MCF 10A (cell line): ENCODE data around the gene RP2. TPM values are rescaled to one million over a fixed set of nuclear protein-coding genes. Genes with fewer than 3 reads are reported as not detected.
A peak's percentile ranks its signal among the peaks of the same experiment; 100 is the strongest.

ENCODE experiments used
- BruUV-seq: library from RNA; stranded (reverse); fragments of 400-500 nt; replicated peaks from 2 replicates; lab custom pipeline; 2021; lab: Mats Ljungman, UMichigan
- CTCF ChIA-PET: fragments of 300-600 bp; sonication (Branson Sonifier 250); formaldehyde crosslinking; extraction: SDS; loops from one replicate; lab custom pipeline; 2021; ENCODE audit warnings: antibody characterized with exemption, inconsistent platforms; lab: Yijun Ruan, JAX
- POLR2A ChIA-PET: fragments of 300-600, 350-650 bp; sonication (Branson Sonifier 250); formaldehyde crosslinking; extraction: SDS; loops from one replicate; lab custom pipeline; 2020; ENCODE audit warnings: antibody characterized with exemption, inconsistent platforms; lab: Yijun Ruan, JAX
- DNase-seq: peaks from one replicate; pipeline ENCODE4 v3.0.0-alpha.2; 2018; ENCODE audit not compliant: unreplicated experiment
- H3K27ac Mint-ChIP-seq: one replicate; pipeline ENCODE4 v1.8.0; 2022; ENCODE audit warnings: mild to moderate bottlenecking, low read depth, mixed read lengths; ENCODE audit not compliant: unreplicated experiment
- H3K27me3 Mint-ChIP-seq: one replicate; pipeline ENCODE4 v1.8.0; 2022; ENCODE audit warnings: mixed read lengths; ENCODE audit not compliant: insufficient read depth, unreplicated experiment
- H3K36me3 Mint-ChIP-seq: one replicate; pipeline ENCODE4 v1.8.0; 2022; ENCODE audit warnings: mild to moderate bottlenecking, moderate library complexity, mixed read lengths; ENCODE audit not compliant: insufficient read depth, unreplicated experiment
- H3K4me1 Mint-ChIP-seq: one replicate; pipeline ENCODE4 v1.8.0; 2022; ENCODE audit warnings: mixed read lengths; ENCODE audit not compliant: insufficient read depth, unreplicated experiment
- H3K4me3 Mint-ChIP-seq: one replicate; pipeline ENCODE4 v1.8.0; 2022; ENCODE audit warnings: mild to moderate bottlenecking, moderate library complexity, mixed read lengths; ENCODE audit not compliant: unreplicated experiment
- H3K9me3 Mint-ChIP-seq: one replicate; pipeline ENCODE4 v1.8.0; 2022; ENCODE audit warnings: mixed read lengths; ENCODE audit not compliant: unreplicated experiment
- CTCF ChIP-seq: fragments of 200-600 bp; IDR thresholded peaks from one replicate; pipeline ENCODE4 v1.8.0; 2022; ENCODE audit warnings: antibody characterized with exemption, mild to moderate bottlenecking; ENCODE audit not compliant: unreplicated experiment
- intact Hi-C: fragments of 100-400 bp; cut with micrococcal nuclease; formaldehyde crosslinking; loops from 2 replicates; pipeline ENCODE4 v1.14.1; 2022
- total RNA-seq: library from RNA; stranded (reverse); gene quantifications from 2 replicates; pipeline ENCODE4 v1.2.3, GENCODE V29; 2022

The RP2 gene
- total RNA-seq, 1 experiment from 2014 or later, result 5.4 TPM

- Mint-ChIP-seq H3K9me3 (no peaks in the 10 kb centered on the region), H3K36me3 (no peaks in the 10 kb centered on the region), H3K4me3 (no peak overlapping the region), H3K27me3 (peaks cover 38% of the 10 kb centered on the region), H3K4me1 (no peaks in the 10 kb centered on the region), H3K27ac (peak overlapping the region; percentile 63)
- ChIA-PET POLR2A (interaction anchor here (1.2 kb wide), 1 partner anchor 74 kb away, joined by 4 read pairs; the partner anchor contains the start of gene SLC9A7), CTCF (interaction anchor here (0.9 kb wide), 1 partner anchor 71 kb away, joined by 4 read pairs; no protein-coding TSS in a partner anchor)
- BruUV-seq, result no TSS peak
- no peak for TF ChIP-seq CTCF
- intact Hi-C loops, result no loop called here
- peak; percentile 64 for DNase-seq
Measured at GRCh38 chrX:46831765-46832327, 5.0 kb upstream of the RP2 start.

- no peak for TF ChIP-seq CTCF
- H3K4me1 Mint-ChIP-seq, result peaks cover 6% of the 10 kb centered on the region
- ChIA-PET CTCF (interaction anchor here (0.6 to 1.2 kb wide), 3 partner anchors 28 to 65 kb away, joined by 3 to 7 read pairs (median 3); no protein-coding TSS in a partner anchor), POLR2A (interaction anchor here (0.6 to 1.9 kb wide), 17 partner anchors 8 to 248 kb away, joined by 3 to 10 read pairs (median 3); partner anchors contain the start of gene SLC9A7)
- no peaks in the 10 kb centered on the region for H3K36me3 Mint-ChIP-seq
- peak overlapping the region; percentile 90 for H3K27ac Mint-ChIP-seq
- peak overlapping the region; percentile 92 for H3K4me3 Mint-ChIP-seq
- TSS peak; percentile 42 for BruUV-seq
- DNase-seq, result peak; percentile 53
- intact Hi-C loops, result no loop called here
- peaks cover 7% of the 10 kb centered on the region for H3K27me3 Mint-ChIP-seq
- H3K9me3 Mint-ChIP-seq, result no peaks in the 10 kb centered on the region
Measured at GRCh38 chrX:46837558-46838485, 979 bp downstream of the RP2 start.

DNA sequence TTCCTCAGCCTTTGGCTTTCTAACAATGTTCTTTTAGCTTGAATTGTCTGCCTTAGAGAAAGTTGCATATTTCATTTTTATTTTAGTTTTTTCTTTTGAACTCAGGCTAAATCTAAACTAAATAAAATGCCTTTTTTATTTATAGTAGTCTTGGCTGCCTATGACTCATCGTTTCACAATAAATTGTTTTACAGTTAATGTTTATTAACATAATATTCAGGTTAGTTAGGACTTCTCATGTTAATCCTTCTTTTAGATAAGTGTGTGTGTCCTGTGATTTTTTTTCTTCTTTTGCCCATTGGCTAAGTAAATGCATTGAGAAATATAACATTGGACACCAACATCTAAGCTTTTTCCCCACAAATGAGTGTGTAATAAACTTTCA is 1.6 kb downstream of the RP2 start:
- no peaks in the 10 kb centered on the region for H3K36me3 Mint-ChIP-seq
- H3K4me1 Mint-ChIP-seq, result peaks cover 6% of the 10 kb centered on the region
- H3K4me3 Mint-ChIP-seq, result peak overlapping the region; percentile 92
- TF ChIP-seq CTCF, result no peak
- ChIA-PET POLR2A (interaction anchor here (0.6 to 1.9 kb wide), 10 partner anchors 11 to 1652 kb away, joined by 3 to 8 read pairs (median 3); partner anchors contain the start of gene SLC9A7), CTCF (interaction anchor here (1.2 kb wide), 1 partner anchor 65 kb away, joined by 7 read pairs; no protein-coding TSS in a partner anchor)
- DNase-seq, result peak; percentile 32
- H3K9me3 Mint-ChIP-seq, result no peaks in the 10 kb centered on the region
- peaks cover under 1% of the 10 kb centered on the region for H3K27me3 Mint-ChIP-seq
- H3K27ac Mint-ChIP-seq, result no peak overlapping the region
- intact Hi-C loops, result no loop called here
- BruUV-seq, result no TSS peak
